ENCODE measurements around the gene SIDT2. TPM values are rescaled to one million over a fixed set of nuclear protein-coding genes. Genes with fewer than 3 reads are reported as not detected.

The SIDT2 gene
- total RNA-seq, 1 experiment from 2014 or later: 11.8 TPM

GRCh38 chr11:117212697-117213355, 34.3 kb downstream of the SIDT2 start:
- in situ Hi-C loops (cut with HindIII; ENCODE audit: low pct_unique_long_range_greater_than_20kb, low sequenced_read_pairs): no loop called here
- no peak for DNase-seq (ENCODE audit: low read depth)

- in situ Hi-C loops (cut with HindIII; ENCODE audit: low pct_unique_long_range_greater_than_20kb, low sequenced_read_pairs): no loop called here
- DNase-seq (ENCODE audit: low read depth): no peak
These were observed 36.0 kb downstream of the SIDT2 start for GRCh38 chr11:117214404-117215110.

- no peak for DNase-seq (ENCODE audit: low read depth)
- in situ Hi-C loops (cut with HindIII; ENCODE audit: low pct_unique_long_range_greater_than_20kb, low sequenced_read_pairs): no loop called here
These were observed 38.9 kb downstream of the SIDT2 start for GRCh38 chr11:117217141-117218084.

GRCh38 chr11:117218133-117218915, 39.8 kb downstream of the SIDT2 start:
- in situ Hi-C loops (cut with HindIII; ENCODE audit: low pct_unique_long_range_greater_than_20kb, low sequenced_read_pairs): no loop called here
- no peak for DNase-seq (ENCODE audit: low read depth)

GRCh38 chr11:117219001-117219400, 40.5 kb downstream of the SIDT2 start:
- in situ Hi-C loops (cut with HindIII; ENCODE audit: low pct_unique_long_range_greater_than_20kb, low sequenced_read_pairs): no loop called here

GRCh38 chr11:117219455-117219854, 40.9 kb downstream of the SIDT2 start:
- no peak for DNase-seq (ENCODE audit: low read depth)
- in situ Hi-C loops (cut with HindIII; ENCODE audit: low pct_unique_long_range_greater_than_20kb, low sequenced_read_pairs): no loop called here

More at GRCh38 chr11:117219001-117219400, 40.5 kb downstream of the SIDT2 start:
- no peak for DNase-seq (ENCODE audit: low read depth)

- no peak for DNase-seq (ENCODE audit: low read depth)
- in situ Hi-C loops (cut with HindIII; ENCODE audit: low pct_unique_long_range_greater_than_20kb, low sequenced_read_pairs): no loop called here
These were observed 41.5 kb downstream of the SIDT2 start for GRCh38 chr11:117219995-117220394.

- in situ Hi-C loops (cut with HindIII; ENCODE audit: low pct_unique_long_range_greater_than_20kb, low sequenced_read_pairs): no loop called here
These were observed 42.0 kb downstream of the SIDT2 start for GRCh38 chr11:117220568-117220967.

GRCh38 chr11:117220999-117221774, 42.6 kb downstream of the SIDT2 start:
- DNase-seq (ENCODE audit: low read depth): no peak
- in situ Hi-C loops (cut with HindIII; ENCODE audit: low pct_unique_long_range_greater_than_20kb, low sequenced_read_pairs): no loop called here

More at GRCh38 chr11:117220568-117220967, 42.0 kb downstream of the SIDT2 start:
- DNase-seq (ENCODE audit: low read depth): no peak

- in situ Hi-C loops (cut with HindIII; ENCODE audit: low pct_unique_long_range_greater_than_20kb, low sequenced_read_pairs): no loop called here
- DNase-seq (ENCODE audit: low read depth): no peak
These were observed 43.4 kb downstream of the SIDT2 start for GRCh38 chr11:117221775-117222517.

GRCh38 chr11:117222991-117223740, 44.6 kb downstream of the SIDT2 start:
- in situ Hi-C loops (cut with HindIII; ENCODE audit: low pct_unique_long_range_greater_than_20kb, low sequenced_read_pairs): no loop called here
- no peak for DNase-seq (ENCODE audit: low read depth)

GRCh38 chr11:117223741-117224689, 45.5 kb downstream of the SIDT2 start:
- in situ Hi-C loops (cut with HindIII; ENCODE audit: low pct_unique_long_range_greater_than_20kb, low sequenced_read_pairs): no loop called here
- no peak for DNase-seq (ENCODE audit: low read depth)

GRCh38 chr11:117225553-117226170, 47.1 kb downstream of the SIDT2 start:
- DNase-seq (ENCODE audit: low read depth): no peak
- in situ Hi-C loops (cut with HindIII; ENCODE audit: low pct_unique_long_range_greater_than_20kb, low sequenced_read_pairs): no loop called here

- DNase-seq (ENCODE audit: low read depth): peak; percentile 36
- in situ Hi-C loops (cut with HindIII; ENCODE audit: low pct_unique_long_range_greater_than_20kb, low sequenced_read_pairs): no loop called here
These were observed 48.1 kb downstream of the SIDT2 start for GRCh38 chr11:117226388-117227385.

All from Caki2 (cell line).